ENCODE results near the gene IL4R.
"Not testable (repeated sequence)": the region's sequence is repeated elsewhere in the genome, so short reads cannot be mapped to it uniquely, and the experiment has no call there.

IL4R gene

GRCh38 chr16:27385398-27385797 is 71.6 kb downstream of the IL4R start:
- no peak for DNase-seq

GRCh38 chr16:27386674-27387073 is 72.9 kb downstream of the IL4R start:
- no peak for DNase-seq

- no peak for DNase-seq
Observed at GRCh38 chr16:27387724-27388123, 74.0 kb downstream of the IL4R start.

GRCh38 chr16:27389272-27389961 is 75.6 kb downstream of the IL4R start:
- no peak for DNase-seq

- DNase-seq, result no peak
Observed at GRCh38 chr16:27390151-27390550, 76.4 kb downstream of the IL4R start.

GRCh38 chr16:27392671-27393070 is 78.9 kb downstream of the IL4R start:
- no peak for DNase-seq

- no peak for DNase-seq
Observed at GRCh38 chr16:27394516-27394915, 80.7 kb downstream of the IL4R start.

GRCh38 chr16:27398341-27398893 is 84.6 kb downstream of the IL4R start:
- DNase-seq, result not testable (repeated sequence)

GRCh38 chr16:27398894-27399853 is 85.4 kb downstream of the IL4R start:
- DNase-seq, result no peak

GRCh38 chr16:27399969-27400368 is 86.2 kb downstream of the IL4R start:
- DNase-seq, result no peak

GRCh38 chr16:27400751-27401620 is 87.2 kb downstream of the IL4R start:
- DNase-seq, result no peak

- DNase-seq, result no peak
Observed at GRCh38 chr16:27401768-27402568, 88.2 kb downstream of the IL4R start, which contains the start of gene IL21R. Gene IL21R (plus strand): TSS chr16:27402174. CDS start chr16:27430072, 27,898 bp downstream.

GRCh38 chr16:27402569-27402963 is 88.8 kb downstream of the IL4R start:
- no peak for DNase-seq

- no peak for DNase-seq
Observed at GRCh38 chr16:27402964-27403600, 89.3 kb downstream of the IL4R start.

- DNase-seq, result no peak
Observed at GRCh38 chr16:27403601-27403992, 89.8 kb downstream of the IL4R start.

GRCh38 chr16:27404163-27404823 is 90.5 kb downstream of the IL4R start:
- DNase-seq, result no peak

- no peak for DNase-seq
Observed at GRCh38 chr16:27405546-27406451, 92.0 kb downstream of the IL4R start.

- DNase-seq, result no peak
Observed at GRCh38 chr16:27406511-27407128, 92.8 kb downstream of the IL4R start.

GRCh38 chr16:27407133-27407532 is 93.4 kb downstream of the IL4R start:
- DNase-seq, result no peak
